HG03103 (cell line): Measurements from ENCODE around the gene MICA.
"Not testable (repeated sequence)": the region's sequence is repeated elsewhere in the genome, so short reads cannot be mapped to it uniquely, and the experiment has no call there.

Source experiments
- ATAC-seq: cut with Tn5 transposase; IDR thresholded peaks from one replicate; pipeline ENCODE4 v1.9.1; 2021; ENCODE audit warnings: low read depth; ENCODE audit not compliant: unreplicated experiment

MICA gene

GRCh38 chr6:31405996-31406395 lies 2.6 kb downstream of the MICA start:
- no peak for ATAC-seq

DNA sequence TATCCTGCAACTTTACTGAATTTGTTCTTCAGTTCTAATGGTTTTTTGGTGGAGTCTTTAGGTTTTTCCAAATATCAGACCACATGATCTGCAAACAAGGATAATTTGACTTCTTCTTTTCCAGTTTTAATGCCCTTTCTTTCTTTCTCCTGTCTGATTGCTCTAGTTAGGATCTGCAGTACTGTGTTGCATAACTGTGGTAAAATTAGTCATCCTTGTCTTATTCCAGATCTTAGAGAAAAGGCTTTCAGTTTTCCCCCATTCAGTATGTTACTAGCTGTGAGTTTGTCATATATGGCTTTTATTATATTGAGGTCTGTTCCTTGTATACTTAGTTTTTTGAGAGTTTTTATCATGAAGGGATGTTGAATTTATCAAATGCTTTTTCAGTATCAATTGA lies 4.3 kb downstream of the MICA start:
- ATAC-seq: no peak

GRCh38 chr6:31412506-31412905 lies 9.1 kb downstream of the MICA start:
- ATAC-seq: no peak

DNA sequence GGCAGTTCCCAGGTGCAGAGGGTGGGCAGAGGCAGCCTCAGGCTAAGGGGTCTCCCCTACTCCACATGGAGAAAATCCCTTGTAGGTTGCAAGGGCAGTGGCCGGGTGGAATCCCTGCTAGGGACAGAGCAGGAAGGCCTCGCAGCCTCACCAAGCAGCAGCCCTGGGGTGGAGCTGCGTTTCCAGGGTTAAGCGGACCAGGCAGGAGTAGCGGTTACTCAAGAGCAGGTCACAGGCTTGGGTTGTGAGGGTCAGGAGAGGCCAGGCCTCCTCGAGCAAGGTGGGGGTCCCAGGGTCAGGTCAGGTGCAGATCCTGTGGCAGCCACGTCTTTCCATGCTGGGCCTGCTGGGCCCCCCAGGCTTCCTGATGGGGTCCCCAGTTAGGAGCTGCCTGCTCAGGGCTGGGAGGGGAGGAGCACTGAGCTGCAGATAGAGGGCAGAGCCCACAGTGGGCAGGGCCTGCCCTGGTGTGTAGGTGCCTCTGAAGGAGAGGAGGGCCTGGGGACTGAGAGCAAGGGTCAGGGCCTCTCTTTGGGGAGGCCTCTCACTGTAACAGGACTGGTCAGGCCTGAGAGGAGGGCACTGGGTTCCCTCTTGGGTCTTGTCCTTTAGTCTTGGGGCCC lies 10.9 kb downstream of the MICA start:
- not testable (repeated sequence) for ATAC-seq

GRCh38 chr6:31414771-31415265 lies 11.4 kb downstream of the MICA start:
- no peak for ATAC-seq

- no peak for ATAC-seq
These were observed 13.1 kb downstream of the MICA start for GRCh38 chr6:31416394-31417014.

DNA sequence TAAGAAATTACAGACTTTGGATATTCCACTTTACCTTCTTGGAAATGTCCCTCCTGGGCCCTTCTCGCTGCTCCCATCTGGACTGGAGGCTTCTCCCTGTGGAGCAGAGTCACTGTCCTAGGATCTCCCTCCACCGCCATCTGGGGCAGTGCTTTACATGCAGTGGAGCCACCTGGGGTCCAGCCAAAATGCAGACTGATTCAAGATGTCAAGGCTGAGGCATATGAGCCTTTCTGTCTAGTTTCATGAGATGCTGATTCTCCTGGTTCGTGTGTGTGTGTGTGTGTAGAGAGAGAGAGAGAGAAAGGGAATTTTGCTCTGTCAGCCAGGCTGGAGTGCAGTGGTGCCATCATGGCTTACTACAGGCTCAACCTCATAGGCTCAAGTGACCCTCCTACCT lies 14.9 kb downstream of the MICA start:
- no peak for ATAC-seq

DNA sequence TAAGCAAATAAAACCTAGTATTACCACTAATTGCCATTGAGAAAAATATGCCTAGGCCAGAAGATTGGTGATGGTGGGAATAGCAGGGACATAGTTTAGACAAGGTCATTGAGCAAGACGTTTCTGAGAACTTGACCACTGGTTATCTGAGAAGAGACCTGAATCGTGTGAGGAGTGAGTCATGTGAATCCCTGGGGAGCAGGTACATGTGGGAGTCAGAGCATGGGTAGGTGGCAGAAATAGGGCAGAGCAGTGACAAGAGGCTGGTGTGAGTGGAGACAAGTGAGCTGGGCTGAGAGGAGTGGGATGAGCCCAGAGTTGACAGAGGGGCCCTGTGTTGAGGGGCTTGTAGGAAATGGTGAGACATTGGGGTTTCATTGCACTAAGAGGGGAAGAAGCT lies 16.4 kb downstream of the MICA start:
- no peak for ATAC-seq

DNA sequence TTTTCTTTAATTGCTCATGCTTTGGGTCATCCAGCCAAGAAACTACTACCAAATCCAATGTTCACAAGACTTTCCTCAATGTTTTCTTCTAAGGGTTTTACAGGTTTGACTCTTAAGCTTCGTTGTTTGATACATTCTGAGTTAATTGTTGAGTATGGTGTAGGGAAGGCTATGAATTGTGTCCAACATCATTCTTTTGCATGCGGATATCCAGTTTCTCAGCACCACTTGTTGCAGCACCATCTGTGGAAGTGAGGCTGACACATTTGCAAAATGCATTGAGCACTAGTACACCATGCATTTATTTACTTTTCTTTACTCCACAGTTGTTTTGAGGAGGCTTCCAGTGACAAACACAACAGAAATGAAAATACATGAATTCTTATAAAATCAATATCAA lies 17.2 kb downstream of the MICA start:
- no peak for ATAC-seq

- no peak for ATAC-seq
These were observed 19.2 kb downstream of the MICA start for GRCh38 chr6:31422587-31422986.

GRCh38 chr6:31423550-31423949 lies 20.2 kb downstream of the MICA start:
- no peak for ATAC-seq

GRCh38 chr6:31426395-31427354 lies 23.3 kb downstream of the MICA start:
- ATAC-seq: no peak

DNA sequence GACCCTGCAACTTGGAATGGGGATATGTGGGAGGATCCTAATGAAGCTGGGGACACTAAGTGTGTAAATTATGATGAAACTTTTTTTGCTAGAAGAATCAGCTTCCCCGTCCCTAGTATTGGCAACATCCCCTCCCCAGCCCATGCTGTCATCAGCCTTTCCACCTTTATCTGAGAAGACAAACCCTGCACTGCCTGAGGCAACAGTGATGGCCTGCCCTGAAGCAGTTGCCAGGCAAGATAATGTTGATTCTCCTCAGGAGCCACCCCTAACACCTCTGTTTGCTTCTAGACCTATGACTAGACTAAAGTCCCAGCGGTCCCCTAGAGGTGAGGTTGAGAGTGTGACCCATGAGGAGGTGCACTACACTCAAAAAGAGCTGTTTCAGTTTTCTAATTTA lies 27.1 kb downstream of the MICA start:
- ATAC-seq: no peak

DNA sequence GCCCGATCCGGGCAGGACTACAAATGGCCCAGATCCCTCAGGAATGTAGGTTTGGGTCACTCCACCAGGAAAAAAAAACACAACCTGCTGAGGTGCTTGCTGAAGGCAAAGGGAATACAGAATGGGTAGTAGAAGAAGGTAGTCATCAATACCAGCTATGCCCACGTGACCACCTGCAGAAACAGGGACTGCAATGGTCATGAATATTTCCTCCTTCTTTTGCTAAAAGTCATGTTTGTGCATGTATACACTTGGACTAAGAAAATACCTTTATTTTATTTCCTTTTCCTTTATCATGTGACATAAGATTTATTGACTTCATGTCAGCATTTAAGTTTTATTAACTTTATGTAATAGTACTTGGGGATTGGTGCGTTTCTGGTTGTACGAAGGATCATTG lies 31.7 kb downstream of the MICA start:
- ATAC-seq: not testable (repeated sequence)

- ATAC-seq: no peak
These were observed 34.8 kb downstream of the MICA start for GRCh38 chr6:31438222-31438621.

DNA sequence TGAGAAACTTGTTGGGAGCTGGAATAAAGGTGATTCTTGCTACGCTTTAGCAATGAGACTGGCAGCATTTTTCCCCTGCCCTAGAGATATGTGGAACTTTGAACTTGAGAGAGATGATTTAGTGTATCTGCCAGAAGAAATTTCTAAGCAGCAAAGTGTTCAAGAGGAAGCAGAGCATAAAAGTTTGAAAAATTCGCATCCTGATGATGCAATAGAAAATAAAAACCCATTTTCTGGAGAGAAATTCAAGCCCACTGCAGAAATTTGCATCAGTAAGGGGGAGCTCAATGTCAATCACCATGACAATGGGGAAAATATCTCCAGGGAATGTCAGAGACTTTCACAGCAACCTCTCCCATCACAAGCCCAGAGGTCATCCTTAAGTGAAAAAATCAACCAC lies 35.3 kb downstream of the MICA start:
- ATAC-seq: no peak

- ATAC-seq: no peak
These were observed 38.2 kb downstream of the MICA start for GRCh38 chr6:31441365-31442267.

GRCh38 chr6:31446481-31446880 lies 43.1 kb downstream of the MICA start:
- ATAC-seq: no peak

DNA sequence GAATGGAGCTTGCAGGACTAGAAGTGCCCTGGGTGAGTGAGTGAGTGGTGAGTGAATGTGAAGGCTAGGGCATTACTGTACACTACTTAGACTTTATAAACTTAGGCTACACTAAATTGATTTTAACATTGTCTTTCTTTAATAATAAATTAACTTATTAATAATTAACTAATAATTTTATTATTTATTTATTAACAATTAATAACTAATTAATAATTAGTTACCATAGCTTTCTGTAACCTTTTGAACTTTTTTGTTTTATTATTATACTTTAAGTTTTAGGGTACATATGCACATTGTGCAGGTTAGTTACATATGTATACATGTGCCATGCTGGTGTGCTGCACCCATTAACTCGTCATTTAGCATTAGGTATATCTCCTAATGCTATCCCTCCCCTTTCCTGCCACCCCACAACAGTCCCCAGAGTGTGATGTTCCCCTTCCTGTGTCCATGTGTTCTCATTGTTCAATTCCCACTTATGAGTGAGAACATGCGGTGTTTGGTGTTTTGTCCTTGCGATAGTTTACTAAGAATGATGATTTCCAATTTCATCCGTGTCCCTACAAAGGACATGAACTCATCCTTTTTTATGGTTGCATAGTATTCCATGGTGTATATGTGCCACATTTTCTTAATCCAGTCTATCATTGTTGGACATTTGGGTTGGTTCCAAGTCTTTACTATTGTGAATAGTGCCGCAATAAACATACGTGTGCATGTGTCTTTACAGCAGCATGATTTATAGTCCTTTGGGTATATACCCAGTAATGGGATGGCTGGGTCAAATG lies 43.8 kb downstream of the MICA start:
- not testable (repeated sequence) for ATAC-seq

DNA sequence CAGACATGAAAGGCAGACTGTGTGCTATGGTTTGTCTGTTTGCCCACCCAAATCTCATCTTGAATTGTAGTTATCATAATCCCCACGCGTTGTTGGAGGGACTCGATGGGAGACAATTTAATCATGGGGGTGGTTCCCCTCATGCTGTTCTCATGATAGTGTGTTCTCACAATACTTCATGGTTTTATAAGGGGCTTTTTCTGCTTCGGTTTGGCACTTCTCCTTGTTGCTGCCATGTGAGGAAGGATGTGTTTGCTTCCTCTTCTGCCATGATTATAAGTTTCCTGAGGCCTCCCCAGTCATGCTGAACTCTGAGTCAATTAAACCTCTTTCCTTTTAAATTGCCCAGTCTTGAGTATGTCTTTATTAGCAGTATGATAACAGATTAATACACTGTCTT lies 47.4 kb downstream of the MICA start:
- ATAC-seq: no peak
